Natural killer cell treated with Interleukin-12 subunit alpha and Interleukin-12 subunit beta and Interleukin-15 and Interleukin-18, amount 100 ng/mL, for 72 hours (primary cell): ENCODE measurements around the gene TNIK. TPM values are rescaled to one million over a fixed set of nuclear protein-coding genes. Genes with fewer than 3 reads are reported as not detected.
A peak's percentile ranks its signal among the peaks of the same experiment; 100 is the strongest.
"Not testable (repeated sequence)": the region's sequence is repeated elsewhere in the genome, so short reads cannot be mapped to it uniquely, and the experiment has no call there.

Experiments used
- ATAC-seq, 2 donors: fragments of 150-1000 bp; cut with Tn5 transposase in 1 of 2; sonication (Bioruptor Pico), chemical (Tn5 transposase) in 1 of 2; 2 replicates each; pipeline ENCODE4 v1.10.0; 2021
- DNase-seq: peaks from one replicate; pipeline ENCODE4 v3.0.0; 2022; ENCODE audit warnings: low spot score
- H3K27ac Mint-ChIP-seq, 2 donors: 1 replicate in 1 of 2; 2 replicates in 1 of 2; pipeline ENCODE4 v1.8.0; 2022; ENCODE audit warnings: mixed read lengths in 2 of 2, mild to moderate bottlenecking in 1 of 2, moderate library complexity in 1 of 2
- H3K27me3 Mint-ChIP-seq, 2 donors: 1 replicate in 1 of 2; 2 replicates in 1 of 2; pipeline ENCODE4 v1.8.0; 2022; ENCODE audit warnings: mixed read lengths in 2 of 2
- H3K36me3 Mint-ChIP-seq: one replicate; pipeline ENCODE4 v1.8.0; 2022; ENCODE audit warnings: mixed read lengths
- H3K4me1 Mint-ChIP-seq, 2 donors: 1 replicate in 1 of 2; 2 replicates in 1 of 2; pipeline ENCODE4 v1.8.0; 2022; ENCODE audit warnings: low read depth in 2 of 2, mixed read lengths in 2 of 2, mild to moderate bottlenecking in 1 of 2
- H3K4me3 Mint-ChIP-seq: one replicate; pipeline ENCODE4 v1.8.0; 2022; ENCODE audit warnings: mixed read lengths
- H3K9me3 Mint-ChIP-seq: 2 replicates; pipeline ENCODE4 v1.8.0; 2022; ENCODE audit warnings: mixed read lengths
- total RNA-seq, 2 donors: library from RNA; stranded (reverse); gene quantifications; one replicate each; pipeline ENCODE4 v1.2.3, GENCODE V29; 2022

TNIK gene
- total RNA-seq, 2 donors from 2014 or later: 44.3 to 48.5 TPM

DNA sequence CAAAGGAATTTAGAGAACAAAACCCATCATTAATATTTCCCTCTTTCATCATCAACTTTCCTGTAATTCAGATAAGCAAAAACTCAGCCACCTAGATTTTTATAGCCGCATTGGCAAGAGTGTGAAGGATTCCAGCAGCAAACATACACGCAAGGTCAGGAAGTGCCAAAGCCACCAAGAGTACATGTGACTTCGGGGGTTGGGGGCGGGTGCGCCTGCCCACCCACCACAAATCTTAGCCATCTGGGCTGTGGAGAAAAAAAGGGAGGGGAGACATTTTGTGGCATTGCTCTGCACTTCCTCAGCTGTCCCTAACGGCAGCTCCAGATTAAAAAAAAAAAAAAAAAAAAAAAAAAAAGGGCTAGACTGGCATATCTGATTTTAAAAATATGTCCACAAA is 148.4 kb downstream of the TNIK start:
- H3K4me1 Mint-ChIP-seq: peaks cover 72 to 85% of the 10 kb centered on the region in 2 donors
- H3K4me3 Mint-ChIP-seq: peak overlapping the region; percentile 73
- peak in 1 of 2 donors; percentile 44 for ATAC-seq
- DNase-seq: no peak
- peak overlapping the region; percentile 67 to 87 for H3K27ac Mint-ChIP-seq
- H3K9me3 Mint-ChIP-seq: no peaks in the 10 kb centered on the region
- peaks cover 8% of the 10 kb centered on the region for H3K36me3 Mint-ChIP-seq
- no peaks in the 10 kb centered on the region for H3K27me3 Mint-ChIP-seq

DNA sequence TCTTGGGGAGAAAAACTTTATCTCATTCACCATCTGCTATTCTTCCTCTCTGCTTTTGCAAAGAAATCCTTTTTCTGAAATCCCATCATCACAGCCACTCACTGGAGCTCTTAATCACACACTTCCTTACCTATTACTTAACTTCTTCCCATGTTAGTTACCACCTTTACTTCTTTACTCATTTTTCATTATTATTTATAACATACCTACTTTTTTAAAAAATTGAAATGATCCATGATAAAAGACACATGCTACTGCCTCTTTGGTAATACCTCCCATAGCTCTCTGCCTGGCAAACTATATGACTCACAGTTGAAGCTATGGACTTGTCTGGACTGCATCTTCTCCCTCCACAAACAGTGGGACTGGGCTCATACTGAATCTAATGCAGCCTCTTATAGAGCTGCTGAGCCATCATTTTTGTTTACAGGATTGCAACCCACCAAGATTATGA is 150.3 kb downstream of the TNIK start:
- H3K4me1 Mint-ChIP-seq: peaks cover 71 to 84% of the 10 kb centered on the region in 2 donors
- ATAC-seq: peak; percentile 61 to 75
- peak overlapping the region; percentile 67 to 87 for H3K27ac Mint-ChIP-seq
- no peaks in the 10 kb centered on the region for H3K9me3 Mint-ChIP-seq
- peaks cover 10% of the 10 kb centered on the region for H3K36me3 Mint-ChIP-seq
- DNase-seq: no peak
- H3K27me3 Mint-ChIP-seq: no peaks in the 10 kb centered on the region
- peak overlapping the region; percentile 40 for H3K4me3 Mint-ChIP-seq

DNA sequence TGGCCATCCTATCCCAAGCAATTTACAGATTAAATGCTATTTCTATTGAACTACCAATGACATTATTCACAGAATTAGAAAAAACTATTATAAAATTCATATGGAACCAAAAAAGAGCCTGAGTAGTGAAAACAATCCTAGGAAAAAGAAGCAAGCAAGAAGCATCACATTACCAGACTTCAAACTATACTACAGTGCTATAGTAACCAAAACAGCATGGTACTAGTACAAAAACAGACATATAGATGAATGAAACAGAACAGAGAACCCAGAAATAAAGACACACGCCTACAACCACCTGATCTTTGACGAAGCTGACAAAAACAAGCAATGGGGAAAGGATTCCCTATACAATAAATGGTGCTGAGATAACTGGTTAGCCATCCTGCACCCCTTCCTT is 152.2 kb downstream of the TNIK start:
- no peak for DNase-seq
- no peak for ATAC-seq
- Mint-ChIP-seq H3K9me3 (no peaks in the 10 kb centered on the region), H3K4me1 (peaks cover 72 to 86% of the 10 kb centered on the region in 2 donors), H3K27ac (peak overlapping the region; percentile 16 to 50), H3K27me3 (no peaks in the 10 kb centered on the region), H3K4me3 (no peak overlapping the region), H3K36me3 (peaks cover 20% of the 10 kb centered on the region)

GRCh38 chr3:171307046-171307585 is 153.1 kb downstream of the TNIK start:
- Mint-ChIP-seq H3K4me1 (peaks cover 68 to 85% of the 10 kb centered on the region in 2 donors), H3K27me3 (no peaks in the 10 kb centered on the region), H3K4me3 (no peak overlapping the region), H3K36me3 (peaks cover 20% of the 10 kb centered on the region), H3K27ac (peak overlapping the region in 1 of 2 donors; percentile 50), H3K9me3 (no peaks in the 10 kb centered on the region)
- ATAC-seq (no peak), DNase-seq (no peak)

DNA sequence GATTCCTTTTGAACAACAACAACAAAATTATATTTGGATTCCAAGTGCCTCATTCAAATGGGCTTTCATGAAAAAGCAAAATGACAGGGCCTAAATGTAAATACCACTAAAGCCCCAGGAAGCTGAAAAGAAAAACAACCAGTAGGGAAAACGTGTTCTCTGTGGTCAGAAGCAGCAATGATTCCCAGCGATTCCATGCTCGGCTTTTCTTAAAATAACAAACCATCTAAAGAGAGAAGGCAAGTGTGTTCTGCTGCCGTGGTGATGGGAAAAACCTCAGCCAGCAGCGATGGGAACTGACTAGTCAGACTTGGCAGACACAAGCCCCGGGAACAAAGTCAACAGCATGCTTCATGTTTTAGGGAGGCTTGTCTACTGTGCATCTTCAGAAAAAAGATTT is 153.6 kb downstream of the TNIK start:
- no peak for DNase-seq
- peaks cover 20% of the 10 kb centered on the region for H3K36me3 Mint-ChIP-seq
- no peak overlapping the region for H3K27ac Mint-ChIP-seq
- no peaks in the 10 kb centered on the region for H3K9me3 Mint-ChIP-seq
- peaks cover 66 to 81% of the 10 kb centered on the region in 2 donors for H3K4me1 Mint-ChIP-seq
- H3K27me3 Mint-ChIP-seq: no peaks in the 10 kb centered on the region
- no peak for ATAC-seq
- H3K4me3 Mint-ChIP-seq: no peak overlapping the region

GRCh38 chr3:171305823-171306222 is 154.4 kb downstream of the TNIK start:
- Mint-ChIP-seq H3K36me3 (peaks cover 20% of the 10 kb centered on the region), H3K27ac (peak overlapping the region in 1 of 2 donors; percentile 67), H3K4me1 (peaks cover 58 to 76% of the 10 kb centered on the region in 2 donors), H3K4me3 (peak overlapping the region; percentile 49)
- not testable (repeated sequence) for H3K27me3 Mint-ChIP-seq, H3K9me3 Mint-ChIP-seq, DNase-seq, ATAC-seq

- not testable (repeated sequence) for ATAC-seq, H3K4me3 Mint-ChIP-seq, H3K9me3 Mint-ChIP-seq, DNase-seq, H3K27me3 Mint-ChIP-seq
- peak overlapping the region; percentile 51 to 84 for H3K27ac Mint-ChIP-seq
- peaks cover 22% of the 10 kb centered on the region for H3K36me3 Mint-ChIP-seq
- peaks cover 58 to 74% of the 10 kb centered on the region in 2 donors for H3K4me1 Mint-ChIP-seq
These were observed 155.7 kb downstream of the TNIK start for GRCh38 chr3:171304498-171304897.

DNA sequence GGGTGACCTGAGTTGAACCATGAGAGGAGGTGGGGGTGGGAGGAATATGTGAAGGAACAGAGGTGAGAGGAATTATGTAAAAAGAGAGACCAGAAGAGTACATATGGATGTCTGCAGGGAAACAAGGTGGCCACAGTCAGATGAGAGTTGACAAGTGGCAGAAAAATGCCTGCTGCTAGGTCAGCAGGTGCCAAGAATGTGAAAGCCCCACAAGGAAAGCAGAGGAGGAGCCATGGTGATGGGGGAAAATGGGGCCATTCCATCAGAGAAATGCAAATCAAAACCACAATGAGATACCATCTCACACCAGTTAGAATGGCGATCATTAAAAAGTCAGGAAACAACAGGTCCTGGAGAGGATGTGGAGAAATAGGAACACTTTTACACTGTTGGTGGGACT is 156.2 kb downstream of the TNIK start:
- peaks cover 59 to 76% of the 10 kb centered on the region in 2 donors for H3K4me1 Mint-ChIP-seq
- DNase-seq, H3K27me3 Mint-ChIP-seq, H3K9me3 Mint-ChIP-seq: not testable (repeated sequence)
- peak overlapping the region; percentile 51 to 84 for H3K27ac Mint-ChIP-seq
- peak in 1 of 2 donors; percentile 66 for ATAC-seq
- peaks cover 25% of the 10 kb centered on the region for H3K36me3 Mint-ChIP-seq
- peak overlapping the region; percentile 17 for H3K4me3 Mint-ChIP-seq

DNA sequence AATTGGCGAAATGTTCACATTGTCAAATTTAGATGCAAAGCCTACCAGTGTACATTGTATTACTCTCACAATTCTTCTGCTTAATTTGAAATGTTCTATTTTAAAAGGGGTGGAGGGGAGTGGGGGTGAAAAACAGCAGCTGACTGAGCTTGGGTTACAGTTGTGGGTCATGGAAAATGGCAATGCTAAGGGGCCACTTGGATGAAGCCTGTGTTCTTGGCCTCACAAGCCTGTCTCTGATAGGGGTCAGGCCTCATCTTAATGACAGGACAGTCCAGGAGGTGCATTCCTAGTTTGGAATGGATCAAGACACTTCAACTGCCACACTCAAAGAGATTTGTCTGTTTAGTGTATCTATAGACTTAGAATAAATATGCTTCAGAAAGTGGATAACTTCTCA is 158.2 kb downstream of the TNIK start:
- no peak for DNase-seq
- Mint-ChIP-seq H3K9me3 (no peaks in the 10 kb centered on the region), H3K4me1 (peaks cover 45 to 64% of the 10 kb centered on the region in 2 donors), H3K4me3 (no peak overlapping the region), H3K36me3 (peaks cover 18% of the 10 kb centered on the region), H3K27ac (no peak overlapping the region), H3K27me3 (no peaks in the 10 kb centered on the region)
- no peak for ATAC-seq

- H3K27ac Mint-ChIP-seq: peak overlapping the region in 1 of 2 donors; percentile 4
These were observed 159.2 kb downstream of the TNIK start for GRCh38 chr3:171301002-171301401.

DNA sequence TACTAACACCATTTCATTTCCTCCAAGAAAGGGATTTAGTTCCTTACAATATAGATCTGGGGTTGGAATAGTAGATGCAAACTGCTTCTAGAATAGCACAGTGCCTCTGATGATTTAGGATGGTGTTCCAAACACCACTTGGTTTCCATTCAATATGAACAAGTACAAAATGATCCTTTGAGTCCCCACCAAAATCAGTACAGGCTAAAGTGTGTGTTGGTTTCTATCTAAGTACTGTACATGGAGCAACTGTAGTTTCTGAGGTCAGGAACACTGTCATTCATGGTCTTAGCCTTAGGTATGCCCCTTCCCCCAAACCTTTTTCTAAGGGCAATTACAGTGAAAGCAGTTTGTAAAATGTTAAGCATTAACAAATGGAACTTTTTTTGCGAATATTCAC is 162.3 kb downstream of the TNIK start:
- ATAC-seq (no peak), DNase-seq (no peak)
- H3K27me3 Mint-ChIP-seq: no peaks in the 10 kb centered on the region
- H3K36me3 Mint-ChIP-seq: peaks cover 5% of the 10 kb centered on the region
- H3K9me3 Mint-ChIP-seq: no peaks in the 10 kb centered on the region
- H3K4me1 Mint-ChIP-seq: peaks cover 46 to 58% of the 10 kb centered on the region in 2 donors
- H3K4me3 Mint-ChIP-seq: no peak overlapping the region
- no peak overlapping the region for H3K27ac Mint-ChIP-seq

More at GRCh38 chr3:171301002-171301401, 159.2 kb downstream of the TNIK start:
- no peak overlapping the region for H3K4me3 Mint-ChIP-seq
- H3K4me1 Mint-ChIP-seq: peaks cover 50 to 68% of the 10 kb centered on the region in 2 donors
- H3K36me3 Mint-ChIP-seq: peaks cover 18% of the 10 kb centered on the region
- H3K9me3 Mint-ChIP-seq: no peaks in the 10 kb centered on the region
- no peaks in the 10 kb centered on the region for H3K27me3 Mint-ChIP-seq
- ATAC-seq: no peak
- no peak for DNase-seq

DNA sequence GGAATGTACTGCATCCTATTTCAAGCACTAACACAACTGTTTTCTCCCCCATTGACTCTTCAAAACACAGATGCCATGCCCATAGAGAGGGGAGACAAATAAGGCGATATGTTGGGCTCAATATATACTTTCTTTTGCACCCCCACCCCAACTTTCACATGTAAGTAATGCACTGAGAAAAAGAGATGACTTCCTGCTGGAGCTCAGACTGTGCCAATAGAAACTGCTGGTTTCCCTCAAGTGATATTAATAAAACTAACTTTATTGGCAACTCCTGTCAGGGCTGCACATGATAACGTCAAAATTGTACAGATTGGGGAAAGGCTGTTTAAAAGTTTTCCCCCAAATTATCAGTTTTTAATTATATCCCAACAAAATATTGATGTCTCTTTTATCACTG is 163.0 kb downstream of the TNIK start:
- H3K9me3 Mint-ChIP-seq: no peaks in the 10 kb centered on the region
- H3K36me3 Mint-ChIP-seq: peaks cover 5% of the 10 kb centered on the region
- ATAC-seq: no peak
- H3K27ac Mint-ChIP-seq: no peak overlapping the region
- peaks cover 46 to 56% of the 10 kb centered on the region in 2 donors for H3K4me1 Mint-ChIP-seq
- DNase-seq: no peak
- no peak overlapping the region for H3K4me3 Mint-ChIP-seq
- no peaks in the 10 kb centered on the region for H3K27me3 Mint-ChIP-seq

DNA sequence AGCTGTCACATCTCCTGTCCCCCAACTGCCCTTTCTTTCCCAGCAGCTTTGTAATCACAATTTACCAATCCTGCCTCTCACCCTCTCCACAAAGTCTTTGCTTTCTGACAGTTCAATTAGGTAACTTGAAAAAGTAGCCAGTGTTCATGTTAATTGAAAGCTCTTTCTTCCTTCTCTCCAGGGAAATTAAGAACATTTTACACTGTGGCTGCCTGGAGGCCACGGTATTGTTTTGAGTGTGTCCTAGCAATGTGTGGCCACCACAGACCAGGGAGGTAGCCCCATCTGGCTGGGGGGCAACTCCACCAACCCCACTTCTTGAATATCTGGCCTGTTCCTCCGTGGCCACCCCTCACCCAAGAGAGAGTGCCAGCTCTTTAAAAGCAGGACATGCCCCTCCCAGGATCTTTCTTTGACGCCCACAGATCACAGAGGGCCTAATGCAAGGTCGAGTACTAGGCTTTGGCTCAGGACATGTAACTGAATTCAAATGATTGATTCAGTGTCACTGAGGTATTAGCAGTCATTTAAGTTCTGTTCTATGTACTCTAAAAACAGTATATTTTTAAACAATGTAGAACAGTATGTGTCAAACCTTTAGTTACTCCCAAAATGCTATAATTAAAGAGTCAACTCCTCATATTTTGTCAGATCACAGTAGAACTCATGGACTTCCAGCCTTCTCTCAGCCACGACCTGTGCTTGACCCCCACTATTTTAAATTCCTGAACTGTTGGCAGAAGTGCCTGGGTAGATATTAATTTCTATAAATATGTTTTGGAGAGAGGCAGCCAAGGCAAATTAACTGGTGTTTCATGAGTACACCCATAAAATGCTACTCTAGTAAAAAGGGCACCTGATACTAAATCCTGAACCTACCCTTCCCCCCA is 164.5 kb downstream of the TNIK start:
- no peak for DNase-seq
- no peaks in the 10 kb centered on the region for H3K27me3 Mint-ChIP-seq
- H3K4me3 Mint-ChIP-seq: peak overlapping the region; percentile 51
- peak overlapping the region; percentile 51 to 86 for H3K27ac Mint-ChIP-seq
- ATAC-seq: peak; percentile 43 to 67
- H3K9me3 Mint-ChIP-seq: no peaks in the 10 kb centered on the region
- H3K36me3 Mint-ChIP-seq: peaks cover 5% of the 10 kb centered on the region
- peaks cover 52 to 63% of the 10 kb centered on the region in 2 donors for H3K4me1 Mint-ChIP-seq
